NCI-H510A (cell line): ENCODE data around the gene HTT.

Source experiments
- DNase-seq: peaks from one replicate; lab custom pipeline; 2025; lab: John Stamatoyannopoulos, UW

HTT gene

GRCh38 chr4:3200423-3201090 is 126.1 kb downstream of the HTT start:
- DNase-seq: no peak

- DNase-seq: no peak
These were observed 127.5 kb downstream of the HTT start for GRCh38 chr4:3201718-3202702.

GRCh38 chr4:3202836-3203820 is 128.6 kb downstream of the HTT start:
- no peak for DNase-seq

- no peak for DNase-seq
These were observed 129.5 kb downstream of the HTT start for GRCh38 chr4:3203971-3204431.

- no peak for DNase-seq
These were observed 131.5 kb downstream of the HTT start for GRCh38 chr4:3205995-3206394.

GRCh38 chr4:3206439-3207100 is 132.1 kb downstream of the HTT start:
- no peak for DNase-seq

GRCh38 chr4:3207531-3208037 is 133.1 kb downstream of the HTT start:
- DNase-seq: no peak

- no peak for DNase-seq
These were observed 134.3 kb downstream of the HTT start for GRCh38 chr4:3208826-3209225.

GRCh38 chr4:3209551-3210325 is 135.3 kb downstream of the HTT start:
- DNase-seq: no peak

- DNase-seq: no peak
These were observed 136.0 kb downstream of the HTT start for GRCh38 chr4:3210467-3210866.

GRCh38 chr4:3211866-3212265 is 137.4 kb downstream of the HTT start:
- DNase-seq: no peak

GRCh38 chr4:3212391-3213105 is 138.1 kb downstream of the HTT start:
- DNase-seq: no peak

- DNase-seq: no peak
These were observed 138.6 kb downstream of the HTT start for GRCh38 chr4:3213106-3213425.

- no peak for DNase-seq
These were observed 139.3 kb downstream of the HTT start for GRCh38 chr4:3213661-3214250.

GRCh38 chr4:3215256-3215655 is 140.8 kb downstream of the HTT start:
- no peak for DNase-seq

- DNase-seq: no peak
These were observed 141.3 kb downstream of the HTT start for GRCh38 chr4:3215733-3216132.

GRCh38 chr4:3217266-3217665 is 142.8 kb downstream of the HTT start:
- DNase-seq: no peak

GRCh38 chr4:3217771-3218170 is 143.3 kb downstream of the HTT start:
- no peak for DNase-seq
